GM12801 (cell line): Measurements from ENCODE around the gene C11orf16.

ENCODE experiments used
- TF ChIP-seq, protein P1 (sequence below): IDR thresholded peaks from one replicate; pipeline ENCODE4 v1.5.1; 2011; ENCODE audit warnings: control low read depth; ENCODE audit not compliant: insufficient read length; ENCODE audit errors: extremely low read depth

The C11orf16 gene

GRCh38 chr11:8942518-8943066 is 9.8 kb upstream of the C11orf16 start, which contains the start of gene ASCL3:
ASCL3 (minus strand) TSS chr11:8943016; CDS start chr11:8938161, 4,855 bp downstream.
- TF ChIP-seq, protein P1, sequence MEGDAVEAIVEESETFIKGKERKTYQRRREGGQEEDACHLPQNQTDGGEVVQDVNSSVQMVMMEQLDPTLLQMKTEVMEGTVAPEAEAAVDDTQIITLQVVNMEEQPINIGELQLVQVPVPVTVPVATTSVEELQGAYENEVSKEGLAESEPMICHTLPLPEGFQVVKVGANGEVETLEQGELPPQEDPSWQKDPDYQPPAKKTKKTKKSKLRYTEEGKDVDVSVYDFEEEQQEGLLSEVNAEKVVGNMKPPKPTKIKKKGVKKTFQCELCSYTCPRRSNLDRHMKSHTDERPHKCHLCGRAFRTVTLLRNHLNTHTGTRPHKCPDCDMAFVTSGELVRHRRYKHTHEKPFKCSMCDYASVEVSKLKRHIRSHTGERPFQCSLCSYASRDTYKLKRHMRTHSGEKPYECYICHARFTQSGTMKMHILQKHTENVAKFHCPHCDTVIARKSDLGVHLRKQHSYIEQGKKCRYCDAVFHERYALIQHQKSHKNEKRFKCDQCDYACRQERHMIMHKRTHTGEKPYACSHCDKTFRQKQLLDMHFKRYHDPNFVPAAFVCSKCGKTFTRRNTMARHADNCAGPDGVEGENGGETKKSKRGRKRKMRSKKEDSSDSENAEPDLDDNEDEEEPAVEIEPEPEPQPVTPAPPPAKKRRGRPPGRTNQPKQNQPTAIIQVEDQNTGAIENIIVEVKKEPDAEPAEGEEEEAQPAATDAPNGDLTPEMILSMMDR = no peak

GRCh38 chr11:8941341-8942103 is 8.8 kb upstream of the C11orf16 start:
- TF ChIP-seq, protein P1 = no peak

GRCh38 chr11:8937659-8938058 is 4.9 kb upstream of the C11orf16 start:
- TF ChIP-seq, protein P1 = no peak

DNA sequence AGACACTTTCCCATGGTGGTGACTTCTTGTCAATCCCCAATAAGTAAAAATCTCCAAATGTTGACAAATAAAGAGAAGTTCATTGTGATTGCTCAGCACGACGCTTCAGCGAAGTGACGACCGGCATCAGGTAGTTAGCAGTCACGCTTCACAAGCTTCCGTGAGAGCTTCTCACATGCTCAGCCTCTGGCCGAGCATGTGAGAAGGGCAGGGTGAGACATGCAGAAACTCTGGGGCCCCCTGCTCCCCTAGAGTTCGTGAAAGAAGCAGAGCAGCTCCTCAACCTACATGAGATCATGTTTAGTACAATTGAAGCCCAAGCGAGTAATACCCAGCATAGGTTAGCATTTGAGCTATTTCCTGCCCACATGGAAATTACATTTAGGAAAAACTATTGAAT is 4.4 kb upstream of the C11orf16 start:
- TF ChIP-seq, protein P1 = no peak

GRCh38 chr11:8934742-8935488 is 2.2 kb upstream of the C11orf16 start:
- TF ChIP-seq, protein P1 = no peak

- TF ChIP-seq, protein P1 = no peak
Measured at GRCh38 chr11:8933931-8934330, 1.2 kb upstream of the C11orf16 start.

DNA sequence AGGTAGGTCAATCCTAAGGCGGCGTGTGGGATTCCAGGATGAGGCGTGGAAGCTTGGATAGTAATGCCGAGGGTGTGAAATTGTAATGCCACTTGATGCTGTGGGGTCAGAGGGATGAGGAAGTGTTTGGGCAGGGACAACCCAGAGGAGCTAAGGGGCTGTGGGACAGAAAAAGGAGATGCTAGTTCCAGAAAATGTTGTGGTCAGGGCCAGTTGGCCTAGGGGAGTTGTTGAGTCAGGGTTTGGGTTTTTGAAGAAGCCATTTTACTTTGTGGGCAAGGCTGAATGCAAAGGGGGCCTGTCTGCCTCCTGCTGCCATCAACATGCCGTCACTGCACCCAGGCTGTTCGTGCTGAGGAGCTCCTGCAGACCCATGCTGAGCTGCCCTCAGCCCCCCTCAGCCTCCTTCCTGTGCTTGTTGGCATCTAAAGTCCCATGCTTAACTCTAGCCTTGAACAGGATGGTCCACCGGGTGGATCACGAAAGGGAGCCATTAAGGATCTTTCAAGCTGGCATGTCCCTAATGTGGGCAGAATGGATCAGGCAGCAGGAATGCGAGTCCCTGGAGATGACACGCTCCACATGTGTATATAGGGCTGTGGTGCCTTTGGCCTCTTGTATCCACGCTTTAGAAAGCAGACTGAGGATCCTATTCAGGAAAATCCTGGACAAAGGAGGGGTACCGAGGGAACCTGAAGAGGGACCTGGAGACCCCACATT is 2.1 kb downstream of the C11orf16 start:
- TF ChIP-seq, protein P1 = no peak
